Keratinocyte (primary cell): ENCODE measurements around the gene PTBP3.
"Not testable (repeated sequence)": the region's sequence is repeated elsewhere in the genome, so short reads cannot be mapped to it uniquely, and the experiment has no call there.

ENCODE experiments used
- EZH2 ChIP-seq: IDR thresholded peaks from one replicate; pipeline ENCODE4 v1.6.1; 2012; ENCODE audit warnings: inconsistent platforms, mild to moderate bottlenecking, low read length, moderate library complexity
- TF ChIP-seq, protein P1 (sequence below), 3 experiments: IDR thresholded peaks in 1 of 3; conservative IDR thresholded peaks in 1 of 3; optimal IDR thresholded peaks in 1 of 3; 2 replicates in 2 of 3; 3 replicates in 1 of 3; pipeline versions ENCODE3 to v1.5.1; 2011; ENCODE audit warnings: low read length in 3 of 3, mild to moderate bottlenecking in 3 of 3, moderate library complexity in 2 of 3, control low read depth in 1 of 3, inconsistent platforms in 1 of 3; ENCODE audit not compliant: insufficient read depth in 2 of 3; ENCODE audit errors: extremely low read depth in 1 of 3

DNA sequence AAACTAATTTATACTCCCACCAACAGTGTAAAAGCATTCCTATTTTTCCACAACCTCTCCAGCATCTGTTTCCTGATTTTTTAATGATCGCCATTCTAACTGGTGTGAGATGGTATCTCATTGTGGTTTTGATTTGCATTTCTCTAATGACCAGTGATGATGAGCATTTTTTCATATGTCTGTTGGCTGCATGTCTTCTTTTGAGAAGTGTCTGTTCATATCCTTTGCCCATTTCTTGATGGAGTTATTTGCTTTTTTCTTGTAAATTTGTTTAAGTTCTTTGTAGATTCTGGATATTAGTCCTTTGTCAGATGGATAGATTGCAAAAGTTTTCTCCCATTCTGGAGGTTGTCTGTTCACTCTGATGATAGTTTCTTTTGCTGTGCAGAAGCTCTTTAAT is 143.1 kb downstream of the PTBP3 start:
- TF ChIP-seq, protein P1, sequence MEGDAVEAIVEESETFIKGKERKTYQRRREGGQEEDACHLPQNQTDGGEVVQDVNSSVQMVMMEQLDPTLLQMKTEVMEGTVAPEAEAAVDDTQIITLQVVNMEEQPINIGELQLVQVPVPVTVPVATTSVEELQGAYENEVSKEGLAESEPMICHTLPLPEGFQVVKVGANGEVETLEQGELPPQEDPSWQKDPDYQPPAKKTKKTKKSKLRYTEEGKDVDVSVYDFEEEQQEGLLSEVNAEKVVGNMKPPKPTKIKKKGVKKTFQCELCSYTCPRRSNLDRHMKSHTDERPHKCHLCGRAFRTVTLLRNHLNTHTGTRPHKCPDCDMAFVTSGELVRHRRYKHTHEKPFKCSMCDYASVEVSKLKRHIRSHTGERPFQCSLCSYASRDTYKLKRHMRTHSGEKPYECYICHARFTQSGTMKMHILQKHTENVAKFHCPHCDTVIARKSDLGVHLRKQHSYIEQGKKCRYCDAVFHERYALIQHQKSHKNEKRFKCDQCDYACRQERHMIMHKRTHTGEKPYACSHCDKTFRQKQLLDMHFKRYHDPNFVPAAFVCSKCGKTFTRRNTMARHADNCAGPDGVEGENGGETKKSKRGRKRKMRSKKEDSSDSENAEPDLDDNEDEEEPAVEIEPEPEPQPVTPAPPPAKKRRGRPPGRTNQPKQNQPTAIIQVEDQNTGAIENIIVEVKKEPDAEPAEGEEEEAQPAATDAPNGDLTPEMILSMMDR (optimal IDR thresholded peaks at IDR 0.05 in 1 of 3, IDR thresholded peaks at IDR 0.05 in 1 of 3, conservative IDR thresholded peaks at IDR 0.05 in 1 of 3; ENCODE audit: extremely low read depth in 1 of 3, insufficient read depth in 2 of 3, low read length in 3 of 3), result not testable (repeated sequence)
- TF ChIP-seq EZH2, result not testable (repeated sequence)
